Heart left ventricle (tissue), 13 donors: Measurements from ENCODE around the gene DLX4.

Source experiments
- POLR2A ChIP-seq, 2 donors: fragments of 450-650 bp; IDR thresholded peaks; one replicate each; pipeline ENCODE4 v1.6.1; 2017; ENCODE audit warnings: antibody characterized with exemption in 2 of 2, mild to moderate bottlenecking in 2 of 2, moderate library complexity in 2 of 2
- TF ChIP-seq, protein P1 (sequence below), 12 donors: fragments of 200-600 bp; sonication (generic) in 4 of 12; IDR thresholded peaks; one replicate each; pipeline versions ENCODE4 v1.5.0 to v1.8.0; 2018 to 2022; ENCODE audit warnings: antibody characterized with exemption in 12 of 12, mild to moderate bottlenecking in 5 of 12
- donor health status: ischemic (EF 13 %, LVEDD 7.1; RV severe dilation, severe dysfunction).
- donor health status: DM: no; HTN: yes; CAD: no.
- donor health status: DM: no; HTN: no; CAD: no.
- donor health status: ischemic (EF 25% LVEDD 6.9; RV normal size, moderate dysfunction).
- donor health status: ischemic (EF 25% LVEDD 5.7; RV mildly dilated, moderate dysfunction).
- donor health status: ischemic (EF 35%, LVEDD 5.7; RV mildly dilated, moderate dysfunction).
- donor health status: nonischemic (EF 11% LVEDD 7.7; RV severe dilation, severe dysfunction).
- donor health status: DM: yes; HTN: yes; CAD: no.
- donor health status: PGD.
- donor health status: ischemic (EF 29% LVEDD 5.4; RV normal size, mild dysfunction).
- donor health status: nonischemic (EF 23%, LVEDD 6.1; RV moderate dilation, normal function).

DNA sequence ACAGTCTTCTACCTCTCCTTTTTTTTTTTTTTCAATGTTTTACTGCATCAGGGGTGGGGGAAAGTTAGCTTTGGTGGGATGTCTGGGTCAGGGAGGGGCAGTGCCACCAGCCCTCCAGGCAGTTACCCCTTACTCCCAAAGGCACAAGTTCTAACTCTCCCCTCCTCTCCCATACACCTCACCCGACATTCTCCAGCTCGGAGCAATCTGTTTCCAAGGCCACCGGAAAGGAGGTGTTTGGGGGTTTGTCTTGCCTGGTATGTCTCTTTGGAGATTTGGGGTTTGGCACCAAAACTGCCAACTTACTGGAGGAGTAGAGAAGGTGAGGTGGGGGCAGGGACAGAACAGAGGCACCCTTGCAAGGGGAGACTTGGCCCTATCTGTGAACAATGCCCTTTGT, 21.3 kb downstream of the DLX4 start:
- TF ChIP-seq POLR2A (IDR thresholded peaks at IDR 0.05) = no peak
- TF ChIP-seq, protein P1, sequence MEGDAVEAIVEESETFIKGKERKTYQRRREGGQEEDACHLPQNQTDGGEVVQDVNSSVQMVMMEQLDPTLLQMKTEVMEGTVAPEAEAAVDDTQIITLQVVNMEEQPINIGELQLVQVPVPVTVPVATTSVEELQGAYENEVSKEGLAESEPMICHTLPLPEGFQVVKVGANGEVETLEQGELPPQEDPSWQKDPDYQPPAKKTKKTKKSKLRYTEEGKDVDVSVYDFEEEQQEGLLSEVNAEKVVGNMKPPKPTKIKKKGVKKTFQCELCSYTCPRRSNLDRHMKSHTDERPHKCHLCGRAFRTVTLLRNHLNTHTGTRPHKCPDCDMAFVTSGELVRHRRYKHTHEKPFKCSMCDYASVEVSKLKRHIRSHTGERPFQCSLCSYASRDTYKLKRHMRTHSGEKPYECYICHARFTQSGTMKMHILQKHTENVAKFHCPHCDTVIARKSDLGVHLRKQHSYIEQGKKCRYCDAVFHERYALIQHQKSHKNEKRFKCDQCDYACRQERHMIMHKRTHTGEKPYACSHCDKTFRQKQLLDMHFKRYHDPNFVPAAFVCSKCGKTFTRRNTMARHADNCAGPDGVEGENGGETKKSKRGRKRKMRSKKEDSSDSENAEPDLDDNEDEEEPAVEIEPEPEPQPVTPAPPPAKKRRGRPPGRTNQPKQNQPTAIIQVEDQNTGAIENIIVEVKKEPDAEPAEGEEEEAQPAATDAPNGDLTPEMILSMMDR (IDR thresholded peaks at IDR 0.05) = no peak
